OCI-LY3 (cell line): ENCODE measurements around the gene GATAD2B.

Experiments used
- EZH2phosphoT487 ChIP-seq: fragments of 200-600 bp; shearing (Covaris generic); IDR thresholded peaks from 2 replicates; pipeline ENCODE4 v1.6.1; 2018; ENCODE audit warnings: antibody characterized with exemption, mixed run types, low read depth
- TF ChIP-seq, protein P1 (sequence below): fragments of 200-600, 300-600 bp; sonication (generic); IDR thresholded peaks from 2 replicates; pipeline ENCODE4 v1.5.1; 2014; ENCODE audit warnings: antibody characterized with exemption, low read length, low read depth

DNA sequence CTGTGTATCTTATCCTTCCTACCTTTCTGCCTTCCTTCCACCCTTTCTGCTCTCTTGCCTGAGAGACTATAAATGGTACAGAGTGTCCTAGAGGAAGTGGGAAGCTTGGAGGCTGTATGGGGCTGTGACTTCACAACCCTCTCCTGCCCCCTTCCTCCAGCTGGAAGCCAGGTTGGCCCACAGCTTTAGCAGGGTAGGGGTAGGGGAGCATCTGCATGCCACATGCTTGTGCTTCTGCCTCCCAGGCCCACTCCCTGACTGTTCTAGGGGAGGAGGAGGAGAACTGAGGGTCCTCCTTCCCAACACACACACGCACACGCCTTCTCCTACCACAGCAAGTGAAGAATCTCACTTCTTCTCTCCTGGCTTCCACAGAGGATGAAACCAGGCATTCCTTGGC is 151.5 kb downstream of the GATAD2B start:
- TF ChIP-seq, protein P1, sequence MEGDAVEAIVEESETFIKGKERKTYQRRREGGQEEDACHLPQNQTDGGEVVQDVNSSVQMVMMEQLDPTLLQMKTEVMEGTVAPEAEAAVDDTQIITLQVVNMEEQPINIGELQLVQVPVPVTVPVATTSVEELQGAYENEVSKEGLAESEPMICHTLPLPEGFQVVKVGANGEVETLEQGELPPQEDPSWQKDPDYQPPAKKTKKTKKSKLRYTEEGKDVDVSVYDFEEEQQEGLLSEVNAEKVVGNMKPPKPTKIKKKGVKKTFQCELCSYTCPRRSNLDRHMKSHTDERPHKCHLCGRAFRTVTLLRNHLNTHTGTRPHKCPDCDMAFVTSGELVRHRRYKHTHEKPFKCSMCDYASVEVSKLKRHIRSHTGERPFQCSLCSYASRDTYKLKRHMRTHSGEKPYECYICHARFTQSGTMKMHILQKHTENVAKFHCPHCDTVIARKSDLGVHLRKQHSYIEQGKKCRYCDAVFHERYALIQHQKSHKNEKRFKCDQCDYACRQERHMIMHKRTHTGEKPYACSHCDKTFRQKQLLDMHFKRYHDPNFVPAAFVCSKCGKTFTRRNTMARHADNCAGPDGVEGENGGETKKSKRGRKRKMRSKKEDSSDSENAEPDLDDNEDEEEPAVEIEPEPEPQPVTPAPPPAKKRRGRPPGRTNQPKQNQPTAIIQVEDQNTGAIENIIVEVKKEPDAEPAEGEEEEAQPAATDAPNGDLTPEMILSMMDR, result no peak
- no peak for TF ChIP-seq EZH2phosphoT487
